ENCODE data around the gene CACNA1D. TPM values are rescaled to one million over a fixed set of nuclear protein-coding genes. Genes with fewer than 3 reads are reported as not detected.

CACNA1D gene
- total and polyA plus RNA-seq, 9 of the 15 experiments (the other 6 are each of a cell fraction or from before 2014, with no cell fraction given), result 0.29 TPM; not detected in 8

DNA sequence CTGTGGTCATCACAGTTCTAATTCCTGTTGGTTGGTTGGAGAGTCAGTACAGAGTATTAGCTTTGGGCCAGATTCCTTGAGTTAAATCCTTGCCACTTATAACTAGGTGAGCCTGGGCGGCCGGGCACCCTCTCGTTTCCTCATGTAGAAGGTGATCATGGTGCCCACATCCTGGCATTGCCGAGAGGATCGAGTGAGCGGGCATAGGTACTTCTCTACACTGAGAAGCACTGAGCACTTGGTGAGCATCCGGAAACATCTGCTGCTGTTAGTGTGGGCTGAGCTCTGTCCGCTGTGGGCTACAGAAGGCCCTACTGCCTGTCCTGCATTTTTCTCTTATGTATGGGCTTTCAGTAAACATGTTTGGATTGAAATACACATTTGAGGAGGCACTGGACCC, 96.2 kb downstream of the CACNA1D start:
- no peak overlapping the region for H3K27ac ChIP-seq (ENCODE audit: extremely low read depth, low read depth, low read length)
- POLR2A ChIA-PET, result interaction anchor here (0.7 to 1.2 kb wide), 2 partner anchors 9 to 39 kb away, joined by 3 read pairs; no protein-coding TSS in a partner anchor
- no TSS peak for BruUV-seq (replicated peaks)
- H2AFZ ChIP-seq (ENCODE audit: low read depth, low read length), result no peak overlapping the region
- H3K9me3 ChIP-seq (replicated peaks; ENCODE audit: control insufficient read depth, insufficient read depth, low read depth, low read length), result no peaks in the 10 kb centered on the region
- FAIRE-seq, result no peak
- H3K4me1 ChIP-seq (replicated peaks in 1 of 2; ENCODE audit: control insufficient read depth in 2 of 2, insufficient read depth in 2 of 2, low read length in 2 of 2), result no peaks in the 10 kb centered on the region
- H3K4me2 ChIP-seq (ENCODE audit: insufficient read depth, low read length), result no peak overlapping the region
- no peaks in the 10 kb centered on the region for H4K20me1 ChIP-seq (replicated peaks; ENCODE audit: control insufficient read depth, insufficient read depth, low read length)
- no peak for TF ChIP-seq CBX2 (IDR thresholded peaks at IDR 0.05; ENCODE audit: insufficient read depth, low read length, poor library complexity, severe bottlenecking)
- no peak for TF ChIP-seq PCBP1 (IDR thresholded peaks at IDR 0.05; ENCODE audit: low read depth, low read length, poor library complexity, severe bottlenecking)
- TF ChIP-seq RBM25 (IDR thresholded peaks at IDR 0.05; ENCODE audit: low read depth, low read length, severe bottlenecking), result no peak
- TF ChIP-seq, protein P1, sequence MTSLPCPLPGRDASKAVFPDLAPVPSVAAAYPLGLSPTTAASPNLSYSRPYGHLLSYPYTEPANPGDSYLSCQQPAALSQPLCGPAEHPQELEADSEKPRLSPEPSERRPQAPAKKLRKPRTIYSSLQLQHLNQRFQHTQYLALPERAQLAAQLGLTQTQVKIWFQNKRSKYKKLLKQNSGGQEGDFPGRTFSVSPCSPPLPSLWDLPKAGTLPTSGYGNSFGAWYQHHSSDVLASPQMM (CRISPR knock-in tag; IDR thresholded peaks at IDR 0.05), result no peak
- no peak for TF ChIP-seq ZNF324 (CRISPR knock-in tag; IDR thresholded peaks at IDR 0.05)
- TF ChIP-seq ZNF174 (CRISPR knock-in tag; IDR thresholded peaks at IDR 0.05), result no peak
- TF ChIP-seq PYGO2 (tag; IDR thresholded peaks at IDR 0.05), result no peak
- no peaks in the 10 kb centered on the region for H3K36me3 ChIP-seq (ENCODE audit: control insufficient read depth, insufficient read depth, low read length)
- H3K4me3 ChIP-seq, result no peak overlapping the region
- no peak for DNase-seq (ENCODE audit: extremely low read depth in 1 of 4, low spot score in 3 of 4)
- CTCF ChIA-PET (ENCODE audit: low intra/inter-chr PET ratio), result no interaction called here
- intact Hi-C loops (cut with micrococcal nuclease), result no loop called here
- H3K9me1 ChIP-seq (ENCODE audit: control insufficient read depth, insufficient read depth, low read length), result no peaks in the 10 kb centered on the region
- no peak overlapping the region for H3K9ac ChIP-seq (ENCODE audit: insufficient read depth in 1 of 2, low read depth in 2 of 2, low read length in 2 of 2)
- H3K79me2 ChIP-seq (ENCODE audit: control insufficient read depth, insufficient read depth, low read length), result no peaks in the 10 kb centered on the region
- WGBS (ENCODE audit: insufficient coverage, low coverage, missing lambda C conversion rate), result 0% methylated on average over 5 of the region's 8 CpGs
- H3K27me3 ChIP-seq (ENCODE audit: control insufficient read depth in 2 of 2, insufficient read depth in 2 of 2, low read length in 2 of 2), result peaks cover 0 to 26% of the 10 kb centered on the region in 2 experiments; a peak in 4 of 5 replicates
- ATAC-seq, result no peak
- in situ Hi-C loops (cut with MboI), result no loop called here

Measured in K562 (cell line).